HFF-Myc (cell line): ENCODE data around the gene L3MBTL2.
"Not testable (repeated sequence)": the region's sequence is repeated elsewhere in the genome, so short reads cannot be mapped to it uniquely, and the experiment has no call there.

Experiments
- DNase-seq: peaks from one replicate; pipeline ENCODE4 v3.0.0-alpha.2; 2011; ENCODE audit warnings: low read depth; ENCODE audit errors: extremely low read depth
- H3K4me3 ChIP-seq: replicated peaks from 2 replicates; pipeline ENCODE4 v1.5.1; 2011; ENCODE audit warnings: low read depth, mild to moderate bottlenecking, control low read depth, low read length
- CTCF ChIP-seq: IDR thresholded peaks from 2 replicates; pipeline ENCODE4 v1.5.1; 2012; ENCODE audit warnings: mild to moderate bottlenecking, low read depth, low read length, control low read depth; ENCODE audit errors: missing control alignments

L3MBTL2 gene

GRCh38 chr22:41177622-41178424 is 27.3 kb upstream of the L3MBTL2 start:
- DNase-seq: no peak
- TF ChIP-seq CTCF: no peak
- H3K4me3 ChIP-seq: no peak overlapping the region

- no peak for TF ChIP-seq CTCF
- no peak for DNase-seq
- H3K4me3 ChIP-seq: no peak overlapping the region
Observed at GRCh38 chr22:41178425-41178975, 26.6 kb upstream of the L3MBTL2 start.

GRCh38 chr22:41180362-41180761 is 24.8 kb upstream of the L3MBTL2 start:
- DNase-seq, H3K4me3 ChIP-seq: not testable (repeated sequence)

GRCh38 chr22:41180926-41181325 is 24.2 kb upstream of the L3MBTL2 start:
- no peak overlapping the region for H3K4me3 ChIP-seq
- no peak for DNase-seq
- no peak for TF ChIP-seq CTCF

- no peak for DNase-seq
- H3K4me3 ChIP-seq: no peak overlapping the region
- TF ChIP-seq CTCF: no peak
Observed at GRCh38 chr22:41181349-41182241, 23.5 kb upstream of the L3MBTL2 start.

GRCh38 chr22:41184679-41185078 is 20.4 kb upstream of the L3MBTL2 start:
- TF ChIP-seq CTCF: no peak
- no peak overlapping the region for H3K4me3 ChIP-seq

GRCh38 chr22:41191467-41191866 is 13.6 kb upstream of the L3MBTL2 start:
- no peak overlapping the region for H3K4me3 ChIP-seq
- no peak for TF ChIP-seq CTCF
- no peak for DNase-seq

More at GRCh38 chr22:41184679-41185078, 20.4 kb upstream of the L3MBTL2 start:
- DNase-seq: no peak
